Smooth muscle cell (in vitro differentiated cells): ENCODE measurements around the gene ADD3. TPM values are rescaled to one million over a fixed set of nuclear protein-coding genes. Genes with fewer than 3 reads are reported as not detected.

Source experiments
- DNase-seq: peaks from one replicate; lab custom pipeline; 2025; ENCODE audit not compliant: unreplicated experiment; lab: John Stamatoyannopoulos, UW
- H2AFZ ChIP-seq: fragments of 200-600 bp; sonication (generic); 2 replicates; pipeline ENCODE4 v1.6.0; 2016; ENCODE audit warnings: antibody characterized with exemption, low read depth, mild to moderate bottlenecking
- H3F3A ChIP-seq: fragments of 200-600 bp; sonication (generic); 2 replicates; pipeline ENCODE4 v1.6.0; 2017; ENCODE audit warnings: antibody characterized with exemption, low read depth
- H3K27ac ChIP-seq: fragments of 200-600 bp; sonication (generic); 2 replicates; pipeline ENCODE4 v1.5.1; 2016; ENCODE audit warnings: low read depth, mild to moderate bottlenecking
- H3K27me3 ChIP-seq: fragments of 200-600 bp; sonication (generic); 2 replicates; pipeline ENCODE4 v1.6.1; 2016; ENCODE audit warnings: low read depth, mild to moderate bottlenecking
- H3K36me3 ChIP-seq: fragments of 200-600 bp; sonication (generic); 2 replicates; pipeline ENCODE4 v1.5.1; 2016; ENCODE audit warnings: low read depth
- H3K4me1 ChIP-seq: fragments of 200-600 bp; sonication (generic); 2 replicates; pipeline ENCODE4 v1.5.1; 2016; ENCODE audit warnings: low read depth
- H3K4me2 ChIP-seq: fragments of 200-600 bp; sonication (generic); 2 replicates; pipeline ENCODE4 v1.6.0; 2016; ENCODE audit warnings: mild to moderate bottlenecking
- H3K4me3 ChIP-seq: fragments of 200-600 bp; sonication (generic); 2 replicates; pipeline ENCODE4 v1.5.1; 2016; ENCODE audit warnings: mild to moderate bottlenecking
- H3K79me2 ChIP-seq: fragments of 200-600 bp; sonication (generic); 2 replicates; pipeline ENCODE4 v1.6.0; 2016; ENCODE audit warnings: low read depth, mild to moderate bottlenecking
- H3K9ac ChIP-seq: fragments of 200-600 bp; sonication (generic); 2 replicates; pipeline ENCODE4 v1.6.0; 2016; ENCODE audit warnings: low read depth
- H3K9me3 ChIP-seq: fragments of 200-600 bp; sonication (generic); replicated peaks from 2 replicates; pipeline ENCODE4 v1.5.1; 2016; ENCODE audit warnings: low read depth
- H4K20me1 ChIP-seq: fragments of 200-600 bp; sonication (generic); 2 replicates; pipeline ENCODE4 v1.6.0; 2016; ENCODE audit warnings: low read depth
- WGBS: methylation state at CpG from one replicate; pipeline ENCODE4 v1.1.7; 2016; ENCODE audit warnings: low lambda C conversion rate; 5-methylcytosine and 5-hydroxymethylcytosine counted together
- polyA plus RNA-seq: library from polyadenylated mRNA; unstranded; fragments of >200 nt; fragmentation: Nextera tagmentation; extraction: Ambion mirVana; gene quantifications from 2 replicates; pipeline ENCODE4 v1.2.1, GENCODE V29; 2016
- total RNA-seq: library from RNA; depleted of rRNA; stranded (reverse); fragments of >200 nt; gene quantifications from 2 replicates; pipeline ENCODE4 v1.2.3, GENCODE V29; 2014
- TF ChIP-seq, protein P1 (sequence below): fragments of 200-600 bp; sonication (generic); IDR thresholded peaks from 2 replicates; pipeline ENCODE4 v1.5.1; 2017; ENCODE audit warnings: borderline replicate concordance, mild to moderate bottlenecking, antibody characterized with exemption; ENCODE audit not compliant: insufficient read depth, poor library complexity, severe bottlenecking

The ADD3 gene
- total and polyA plus RNA-seq, 2 experiments from 2014 or later, result 75.0 to 155 TPM

DNA sequence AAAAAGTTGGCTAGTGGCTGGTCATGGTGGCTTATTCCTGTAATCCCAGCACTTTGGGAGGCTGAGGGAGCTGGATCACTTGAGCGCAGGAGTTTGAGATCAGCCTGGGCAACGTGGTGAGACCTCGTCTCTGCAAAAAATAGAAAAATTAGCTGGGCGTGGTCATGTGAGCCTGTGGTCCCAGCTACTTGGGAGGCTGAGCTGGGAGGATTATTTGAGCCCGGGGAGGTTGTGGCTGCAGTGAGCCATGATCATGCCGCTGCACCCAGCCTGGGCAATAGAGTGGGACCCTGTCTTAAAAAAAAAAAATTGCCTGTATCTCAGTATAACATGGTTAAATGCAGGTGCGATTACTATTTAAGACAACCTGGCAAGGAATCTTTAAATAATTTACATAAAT lies 61.0 kb downstream of the ADD3 start:
- H3K9me3 ChIP-seq, result no peaks in the 10 kb centered on the region
- TF ChIP-seq, protein P1, sequence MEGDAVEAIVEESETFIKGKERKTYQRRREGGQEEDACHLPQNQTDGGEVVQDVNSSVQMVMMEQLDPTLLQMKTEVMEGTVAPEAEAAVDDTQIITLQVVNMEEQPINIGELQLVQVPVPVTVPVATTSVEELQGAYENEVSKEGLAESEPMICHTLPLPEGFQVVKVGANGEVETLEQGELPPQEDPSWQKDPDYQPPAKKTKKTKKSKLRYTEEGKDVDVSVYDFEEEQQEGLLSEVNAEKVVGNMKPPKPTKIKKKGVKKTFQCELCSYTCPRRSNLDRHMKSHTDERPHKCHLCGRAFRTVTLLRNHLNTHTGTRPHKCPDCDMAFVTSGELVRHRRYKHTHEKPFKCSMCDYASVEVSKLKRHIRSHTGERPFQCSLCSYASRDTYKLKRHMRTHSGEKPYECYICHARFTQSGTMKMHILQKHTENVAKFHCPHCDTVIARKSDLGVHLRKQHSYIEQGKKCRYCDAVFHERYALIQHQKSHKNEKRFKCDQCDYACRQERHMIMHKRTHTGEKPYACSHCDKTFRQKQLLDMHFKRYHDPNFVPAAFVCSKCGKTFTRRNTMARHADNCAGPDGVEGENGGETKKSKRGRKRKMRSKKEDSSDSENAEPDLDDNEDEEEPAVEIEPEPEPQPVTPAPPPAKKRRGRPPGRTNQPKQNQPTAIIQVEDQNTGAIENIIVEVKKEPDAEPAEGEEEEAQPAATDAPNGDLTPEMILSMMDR, result no peak
- 91% methylated on average over 7 of the region's 7 CpGs for WGBS
- H4K20me1 ChIP-seq, result peaks cover 76% of the 10 kb centered on the region
- no peak overlapping the region for H3K9ac ChIP-seq
- H3K4me1 ChIP-seq, result peaks cover 24% of the 10 kb centered on the region
- H2AFZ ChIP-seq, result no peak overlapping the region
- no peak for DNase-seq
- H3K4me3 ChIP-seq, result no peak overlapping the region
- no peak overlapping the region for H3K27ac ChIP-seq
- H3K4me2 ChIP-seq, result no peak overlapping the region
- H3K27me3 ChIP-seq, result no peaks in the 10 kb centered on the region
- H3K36me3 ChIP-seq, result no peaks in the 10 kb centered on the region
- H3F3A ChIP-seq, result no peaks in the 10 kb centered on the region
- peaks cover 88% of the 10 kb centered on the region for H3K79me2 ChIP-seq

- no peak for DNase-seq
- Histone ChIP-seq H3F3A (no peaks in the 10 kb centered on the region), H3K9me3 (no peaks in the 10 kb centered on the region), H3K9ac (no peak overlapping the region), H3K36me3 (no peaks in the 10 kb centered on the region), H4K20me1 (peaks cover 69% of the 10 kb centered on the region), H3K4me3 (no peak overlapping the region), H3K27me3 (no peaks in the 10 kb centered on the region), H3K4me2 (peak overlapping the region; percentile 37), H3K4me1 (peaks cover 31% of the 10 kb centered on the region), H3K27ac (no peak overlapping the region), H3K79me2 (peaks cover 81% of the 10 kb centered on the region), H2AFZ (no peak overlapping the region)
- TF ChIP-seq, protein P1, result no peak
- 69% methylated on average over 1 of the region's 1 CpG for WGBS
These were observed 61.8 kb downstream of the ADD3 start for GRCh38 chr10:110069502-110069982.

- H3K9ac ChIP-seq, result peak overlapping the region; percentile 23
- DNase-seq, result no peak
- peaks cover 58% of the 10 kb centered on the region for H3K4me1 ChIP-seq
- H3K4me2 ChIP-seq, result peak overlapping the region; percentile 53
- peaks cover 73% of the 10 kb centered on the region for H3K79me2 ChIP-seq
- H3K27ac ChIP-seq, result peak overlapping the region; percentile 67
- H3F3A ChIP-seq, result peaks cover 4% of the 10 kb centered on the region
- H3K9me3 ChIP-seq, result no peaks in the 10 kb centered on the region
- no peak overlapping the region for H3K4me3 ChIP-seq
- no peaks in the 10 kb centered on the region for H3K36me3 ChIP-seq
- H3K27me3 ChIP-seq, result no peaks in the 10 kb centered on the region
- no peak overlapping the region for H2AFZ ChIP-seq
- H4K20me1 ChIP-seq, result peaks cover 67% of the 10 kb centered on the region
- WGBS, result 58% methylated on average over 2 of the region's 2 CpGs
- TF ChIP-seq, protein P1, result no peak
These were observed 66.1 kb downstream of the ADD3 start for GRCh38 chr10:110073896-110074295.

DNA sequence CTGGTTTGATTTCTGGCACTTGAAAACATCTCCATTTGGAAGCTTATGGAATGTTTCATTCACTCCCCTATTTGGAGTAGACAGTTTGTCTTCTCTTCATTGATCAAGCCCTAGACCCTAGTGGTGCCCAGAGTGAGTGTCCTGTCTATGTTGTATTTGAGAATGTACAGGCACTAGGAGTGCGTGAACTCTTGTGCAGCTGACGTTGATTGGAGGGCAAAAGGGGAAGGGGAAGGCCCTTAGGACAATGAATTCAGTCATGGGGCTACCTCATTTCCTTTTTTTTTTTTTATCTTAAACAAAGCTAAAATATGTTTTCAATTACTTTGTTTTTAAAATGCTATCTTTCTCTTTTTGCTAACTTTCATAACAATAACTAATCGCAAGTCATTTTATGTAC lies 66.5 kb downstream of the ADD3 start:
- Histone ChIP-seq H3K9ac (peak overlapping the region; percentile 23), H3K36me3 (no peaks in the 10 kb centered on the region), H3K27ac (peak overlapping the region; percentile 67), H4K20me1 (peaks cover 65% of the 10 kb centered on the region), H3K4me1 (peaks cover 55% of the 10 kb centered on the region), H3K27me3 (no peaks in the 10 kb centered on the region), H2AFZ (no peak overlapping the region), H3K4me2 (peak overlapping the region; percentile 53), H3F3A (peaks cover 4% of the 10 kb centered on the region), H3K79me2 (peaks cover 73% of the 10 kb centered on the region), H3K9me3 (no peaks in the 10 kb centered on the region), H3K4me3 (no peak overlapping the region)
- no peak for DNase-seq
- WGBS, result 78% methylated on average over 3 of the region's 3 CpGs
- TF ChIP-seq, protein P1, result no peak
